ENCODE results near the gene TUT1. TPM values are rescaled to one million over a fixed set of nuclear protein-coding genes. Genes with fewer than 3 reads are reported as not detected.
A peak's percentile ranks its signal among the peaks of the same experiment; 100 is the strongest.

TUT1 gene
- total RNA-seq, 1 experiment from 2014 or later = 20.7 TPM

GRCh38 chr11:62604460-62605120 is 13.3 kb upstream of the TUT1 start:
- Histone ChIP-seq H2BK5ac (ENCODE audit: insufficient read length, low read length) (no peak overlapping the region), H3K27ac (ENCODE audit: insufficient read length, low read depth, low read length) (no peak overlapping the region), H2AFZ (ENCODE audit: low read length) (no peak overlapping the region), H4K5ac (ENCODE audit: insufficient read length, low read depth, low read length) (no peak overlapping the region), H2BK12ac (ENCODE audit: insufficient read length, low read depth, low read length) (no peak overlapping the region), H4K20me1 (ENCODE audit: control insufficient read depth, insufficient read depth, insufficient read length) (peaks cover 2% of the 10 kb centered on the region), H4K8ac (replicated peaks; ENCODE audit: insufficient read length, low read depth, low read length) (no peak overlapping the region), H3K27me3 (ENCODE audit: insufficient read depth, low read length) (peaks cover 12% of the 10 kb centered on the region; the same call in 1 of the 2 replicates), H2BK15ac (ENCODE audit: low read depth, low read length) (no peak overlapping the region), H3K14ac (ENCODE audit: insufficient read depth, low read length) (no peak overlapping the region), H3T11ph (ENCODE audit: low read length) (no peak overlapping the region), H3K23ac (ENCODE audit: insufficient read length, low read depth, low read length) (no peak overlapping the region), H3K79me2 (ENCODE audit: insufficient read depth, low read length) (no peaks in the 10 kb centered on the region; the same call in 1 of the 2 replicates), H3K4me2 (ENCODE audit: insufficient read depth, insufficient read length, low read length) (no peak overlapping the region), H3K18ac (ENCODE audit: insufficient read length, low read depth, low read length) (no peak overlapping the region), H3K4ac (ENCODE audit: low read depth, low read length) (no peak overlapping the region), H2BK20ac (ENCODE audit: low read depth, low read length, poor library complexity, severe bottlenecking) (no peak overlapping the region), H3K9ac (ENCODE audit: extremely low read depth, insufficient read length, low read length) (no peak overlapping the region), H4K91ac (ENCODE audit: insufficient read length, low read depth, low read length) (no peak overlapping the region), H2BK120ac (ENCODE audit: low read depth, low read length, poor library complexity, severe bottlenecking) (no peak overlapping the region), H3K9me3 (ENCODE audit: control insufficient read depth, low read depth, low read length) (no peaks in the 10 kb centered on the region), H2AK5ac (ENCODE audit: insufficient read length, low read length) (no peak overlapping the region), H3K4me1 (ENCODE audit: insufficient read depth, low read length) (peaks cover 8% of the 10 kb centered on the region), H3K79me1 (ENCODE audit: insufficient read depth, low read depth, low read length, poor library complexity, severe bottlenecking) (no peaks in the 10 kb centered on the region), H3K23me2 (ENCODE audit: insufficient read length, low read depth, low read length, poor library complexity, severe bottlenecking) (peaks cover 4% of the 10 kb centered on the region), H3K56ac (ENCODE audit: insufficient read length, low read depth, low read length) (no peak overlapping the region)
- Mint-ChIP-seq H3K4me1 (peaks cover 44 to 64% of the 10 kb centered on the region in 2 experiments), H3K36me3 (ENCODE audit: insufficient read depth in 1 of 3, low read depth in 3 of 3) (peaks cover 18 to 33% (median 18%) of the 10 kb centered on the region in 3 experiments), H3K27me3 (ENCODE audit: low read depth) (peaks cover 29% of the 10 kb centered on the region), H3K4me3 (no peak overlapping the region; a peak in 1 of 5 replicates), H3K9me3 (no peaks in the 10 kb centered on the region), H3K27ac (no peak overlapping the region)
- no CpG with 5 or more reads among the region's 13 CpGs for WGBS (ENCODE audit: extremely low coverage, insufficient read length, low lambda C conversion rate)
- peak; percentile 57 for DNase-seq
- TF ChIP-seq, protein P1, sequence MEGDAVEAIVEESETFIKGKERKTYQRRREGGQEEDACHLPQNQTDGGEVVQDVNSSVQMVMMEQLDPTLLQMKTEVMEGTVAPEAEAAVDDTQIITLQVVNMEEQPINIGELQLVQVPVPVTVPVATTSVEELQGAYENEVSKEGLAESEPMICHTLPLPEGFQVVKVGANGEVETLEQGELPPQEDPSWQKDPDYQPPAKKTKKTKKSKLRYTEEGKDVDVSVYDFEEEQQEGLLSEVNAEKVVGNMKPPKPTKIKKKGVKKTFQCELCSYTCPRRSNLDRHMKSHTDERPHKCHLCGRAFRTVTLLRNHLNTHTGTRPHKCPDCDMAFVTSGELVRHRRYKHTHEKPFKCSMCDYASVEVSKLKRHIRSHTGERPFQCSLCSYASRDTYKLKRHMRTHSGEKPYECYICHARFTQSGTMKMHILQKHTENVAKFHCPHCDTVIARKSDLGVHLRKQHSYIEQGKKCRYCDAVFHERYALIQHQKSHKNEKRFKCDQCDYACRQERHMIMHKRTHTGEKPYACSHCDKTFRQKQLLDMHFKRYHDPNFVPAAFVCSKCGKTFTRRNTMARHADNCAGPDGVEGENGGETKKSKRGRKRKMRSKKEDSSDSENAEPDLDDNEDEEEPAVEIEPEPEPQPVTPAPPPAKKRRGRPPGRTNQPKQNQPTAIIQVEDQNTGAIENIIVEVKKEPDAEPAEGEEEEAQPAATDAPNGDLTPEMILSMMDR (conservative IDR thresholded peaks at IDR 0.05) = no peak

All from H9 (cell line).